Measurements from ENCODE around the gene RNF19B. TPM values are rescaled to one million over a fixed set of nuclear protein-coding genes. Genes with fewer than 3 reads are reported as not detected.

Gene RNF19B
- total and polyA plus RNA-seq, 10 of the 15 experiments (the other 5 are each of a cell fraction or from before 2014, with no cell fraction given): 2.8 to 32.6 (median 16.6) TPM

- TF ChIP-seq CEBPZ (IDR thresholded peaks at IDR 0.05; ENCODE audit: low read depth, low read length) (no peak), FOXK2 (IDR thresholded peaks at IDR 0.05) (no peak), WRNIP1 (IDR thresholded peaks at IDR 0.05; ENCODE audit: borderline replicate concordance, low read depth, low read length) (no peak), POLR2A (IDR thresholded peaks at IDR 0.05; ENCODE audit: low read depth, low read length) (no peak)
Measured at GRCh38 chr1:32931760-32932159, 32.8 kb downstream of the RNF19B start (continued).

- RAD21 ChIA-PET (ENCODE audit: unreplicated experiment): interaction anchor here (1.1 to 1.4 kb wide), 2 partner anchors 76 to 145 kb away, joined by 3 read pairs; no protein-coding TSS in a partner anchor
- CTCF ChIA-PET: interaction anchor here (1.1 to 1.3 kb wide), 2 partner anchors 56 to 78 kb away, joined by 4 to 5 read pairs; no protein-coding TSS in a partner anchor
- POLR2A ChIA-PET: interaction anchor here (1.2 to 1.5 kb wide), 2 partner anchors 78 to 125 kb away, joined by 3 read pairs; no protein-coding TSS in a partner anchor
- H3K27ac ChIP-seq (ENCODE audit: control insufficient read depth, insufficient read depth): no peak overlapping the region
- no peaks in the 10 kb centered on the region for H3K79me2 ChIP-seq (ENCODE audit: control insufficient read depth, insufficient read depth, low read length)
- no peak overlapping the region for H3K4me2 ChIP-seq (ENCODE audit: control insufficient read depth, insufficient read depth)
- no peaks in the 10 kb centered on the region for H3K4me1 ChIP-seq (ENCODE audit: control insufficient read depth, insufficient read depth, low read length)
- no peak overlapping the region for H3K9ac ChIP-seq (ENCODE audit: control insufficient read depth, insufficient read depth, low read length)
- SMC1A ChIA-PET (ENCODE audit: uncharacterized antibody, unreplicated experiment): interaction anchor here (1.2 to 8.4 kb wide), 2 partner anchors 127 to 156 kb away, joined by 5 to 110 read pairs; no protein-coding TSS in a partner anchor
- in situ Hi-C loops (cut with MboI) (loop anchor here (25.0 kb wide), 1 partner anchor 683 kb away; no protein-coding TSS in a partner anchor), intact Hi-C loops (cut with micrococcal nuclease; ENCODE audit: unreplicated experiment) (no loop called here)
- TF ChIP-seq ETV6 (conservative IDR thresholded peaks at IDR 0.05 in 1 of 2, IDR thresholded peaks at IDR 0.05 in 1 of 2; ENCODE audit: borderline replicate concordance in 1 of 2, low read depth in 1 of 2): no peak
- no peak for TF ChIP-seq IRF5 (IDR thresholded peaks at IDR 0.05; ENCODE audit: borderline replicate concordance)
- no peak for TF ChIP-seq LARP7 (IDR thresholded peaks at IDR 0.05)
- TF ChIP-seq TBL1XR1 (IDR thresholded peaks at IDR 0.05; ENCODE audit: low read depth, low read length): no peak
- no peak for TF ChIP-seq SKIL (IDR thresholded peaks at IDR 0.05; ENCODE audit: low read depth, poor library complexity, severe bottlenecking)
- TF ChIP-seq CHD1 (IDR thresholded peaks at IDR 0.05; ENCODE audit: low read depth, low read length): no peak
- BruUV-seq (replicated peaks): no TSS peak
- peaks cover 0 to 5% of the 10 kb centered on the region in 2 experiments; a peak in 2 of 4 replicates for H3K27me3 ChIP-seq (replicated peaks in 1 of 2; ENCODE audit: control insufficient read depth in 2 of 2, insufficient read depth in 2 of 2, low read length in 1 of 2)
- WGBS (ENCODE audit: insufficient coverage, insufficient replicate concordance, low lambda C conversion rate, missing lambda C conversion rate): 0% methylated on average over 2 of the region's 2 CpGs
- no peaks in the 10 kb centered on the region for H3K9me3 ChIP-seq (replicated peaks; ENCODE audit: control insufficient read depth, insufficient read depth, low read length)
- FAIRE-seq (no peak), ATAC-seq (no peak), DNase-seq (ENCODE audit: low read depth, low spot score) (no peak)
- no peak overlapping the region for H3K4me3 ChIP-seq
- no peaks in the 10 kb centered on the region for H3K36me3 ChIP-seq (ENCODE audit: control insufficient read depth in 2 of 2, insufficient read depth in 2 of 2, low read length in 1 of 2)
- no peaks in the 10 kb centered on the region for H4K20me1 ChIP-seq (ENCODE audit: control insufficient read depth, insufficient read depth)
- no peak overlapping the region for H2AFZ ChIP-seq (ENCODE audit: control insufficient read depth, low read depth, low read length)
Measured at GRCh38 chr1:32929366-32929765, 35.2 kb downstream of the RNF19B start.
